Measurements from ENCODE around the gene ARHGAP40.

- TF ChIP-seq ZNF12 (CRISPR knock-in tag; IDR thresholded peaks at IDR 0.05) = no peak
- no peak for TF ChIP-seq CTCF (IDR thresholded peaks at IDR 0.05 in 2 of 3, conservative IDR thresholded peaks at IDR 0.05 in 1 of 3; ENCODE audit: insufficient read depth in 2 of 3, low read depth in 1 of 3, low read length in 3 of 3)
- TF ChIP-seq ZFP91 (CRISPR knock-in tag; IDR thresholded peaks at IDR 0.05) = no peak
These were observed 75.0 kb downstream of the ARHGAP40 start for GRCh38 chr20:38676576-38676975.

Measured in K562 (cell line).